GM23338 (cell line): Measurements from ENCODE around the gene TTC28. TPM values are rescaled to one million over a fixed set of nuclear protein-coding genes. Genes with fewer than 3 reads are reported as not detected.

Source experiments
- ATAC-seq: fragments of 200-7000 bp; cut with Tn5 transposase; 3 replicates; pipeline ENCODE4 v1.9.1; 2020
- DNase-seq: peaks from one replicate; pipeline ENCODE4 v3.0.0-alpha.2; 2015; ENCODE audit warnings: low spot score
- H2AFZ ChIP-seq: fragments of 200-600 bp; sonication (generic); 2 replicates; pipeline ENCODE4 v1.8.0; 2016; ENCODE audit warnings: antibody characterized with exemption, mild to moderate bottlenecking, moderate library complexity
- H3F3A ChIP-seq: fragments of 200-600 bp; sonication (generic); replicated peaks from 2 replicates; pipeline ENCODE4 v1.8.0; 2017; ENCODE audit warnings: antibody characterized with exemption, mixed run types, low read depth
- H3K27ac ChIP-seq: fragments of 200-600 bp; sonication (generic); 2 replicates; pipeline ENCODE4 v1.6.1; 2016; ENCODE audit warnings: low read depth
- H3K27me3 ChIP-seq: fragments of 200-600 bp; sonication (generic); 2 replicates; pipeline ENCODE4 v1.8.0; 2016; ENCODE audit warnings: mild to moderate bottlenecking, mixed run types, moderate library complexity; ENCODE audit not compliant: insufficient read depth
- H3K36me3 ChIP-seq: fragments of 200-600 bp; sonication (generic); 2 replicates; pipeline ENCODE4 v1.8.0; 2016; ENCODE audit warnings: mild to moderate bottlenecking; ENCODE audit not compliant: insufficient read depth
- H3K4me1 ChIP-seq: fragments of 200-600 bp; sonication (generic); 2 replicates; pipeline ENCODE4 v1.8.0; 2016; ENCODE audit warnings: mild to moderate bottlenecking, moderate library complexity; ENCODE audit not compliant: insufficient read depth
- H3K4me2 ChIP-seq: fragments of 200-600 bp; sonication (generic); 2 replicates; pipeline ENCODE4 v1.7.1; 2017; ENCODE audit warnings: mixed run types
- H3K4me3 ChIP-seq: fragments of 200-600 bp; sonication (generic); 2 replicates; pipeline ENCODE4 v1.6.1; 2016; ENCODE audit warnings: mixed run types
- H3K79me2 ChIP-seq: fragments of 200-600 bp; sonication (generic); replicated peaks from 2 replicates; pipeline ENCODE4 v1.8.0; 2017; ENCODE audit warnings: mild to moderate bottlenecking; ENCODE audit not compliant: insufficient read depth
- H3K9me2 ChIP-seq: fragments of 200-600 bp; sonication (generic); 2 replicates; pipeline ENCODE4 v1.8.0; 2017; ENCODE audit not compliant: insufficient read depth
- H4K20me1 ChIP-seq: fragments of 200-600 bp; sonication (generic); replicated peaks from 2 replicates; pipeline ENCODE4 v1.8.0; 2017; ENCODE audit warnings: mild to moderate bottlenecking; ENCODE audit not compliant: insufficient read depth
- H3K27ac Mint-ChIP-seq: 2 replicates; pipeline ENCODE4 v1.8.0; 2020; ENCODE audit warnings: inconsistent platforms, mild to moderate bottlenecking, moderate library complexity, mixed read lengths
- H3K27me3 Mint-ChIP-seq: 3 replicates; pipeline ENCODE4 v1.8.0; 2022; ENCODE audit warnings: low read depth, mild to moderate bottlenecking, moderate library complexity, mixed read lengths, inconsistent platforms; ENCODE audit not compliant: insufficient read depth, poor library complexity
- H3K36me3 Mint-ChIP-seq: 3 replicates; pipeline ENCODE4 v1.8.0; 2021; ENCODE audit warnings: low read depth, mild to moderate bottlenecking, inconsistent platforms, moderate library complexity, mixed read lengths
- H3K4me1 Mint-ChIP-seq: 3 replicates; pipeline ENCODE4 v1.8.0; 2020; ENCODE audit warnings: mild to moderate bottlenecking, inconsistent platforms, mixed read lengths
- H3K4me3 Mint-ChIP-seq: 3 replicates; pipeline ENCODE4 v1.8.0; 2021; ENCODE audit warnings: moderate library complexity, mild to moderate bottlenecking, inconsistent platforms, mixed read lengths
- H3K9me3 Mint-ChIP-seq: 3 replicates; pipeline ENCODE4 v1.8.0; 2020; ENCODE audit warnings: moderate library complexity, mild to moderate bottlenecking, inconsistent platforms, mixed read lengths
- CTCF ChIP-seq, 2 experiments: fragments of 200-600 bp in 1 of 2; sonication (generic) in 1 of 2; conservative IDR thresholded peaks; 2 replicates each; pipeline versions ENCODE4 v1.5.1 to v1.6.1; 2016 to 2017; ENCODE audit warnings: antibody characterized with exemption in 2 of 2, low read depth in 2 of 2, mild to moderate bottlenecking in 2 of 2, moderate library complexity in 1 of 2
- EZH2 ChIP-seq: fragments of 200-600 bp; sonication (generic); IDR thresholded peaks from one replicate; pipeline ENCODE4 v1.8.0; 2017; ENCODE audit warnings: antibody characterized with exemption, mild to moderate bottlenecking, low read depth; ENCODE audit not compliant: unreplicated experiment
- EZH2phosphoT487 ChIP-seq: fragments of 200-600 bp; sonication (generic); IDR thresholded peaks from one replicate; pipeline ENCODE4 v1.8.1; 2018; ENCODE audit warnings: antibody characterized with exemption; ENCODE audit not compliant: unreplicated experiment
- JUNB ChIP-seq: IDR thresholded peaks from one replicate; pipeline ENCODE4 v1.6.1; 2016; ENCODE audit warnings: antibody characterized with exemption; ENCODE audit not compliant: unreplicated experiment
- ZNF114 ChIP-seq: fragments of 250-450 bp; sonication (Bioruptor Pico); IDR thresholded peaks from 2 replicates; pipeline ENCODE4 v1.5.0; 2020; ENCODE audit warnings: mild to moderate bottlenecking, moderate library complexity
- ZNF462 ChIP-seq: fragments of 250-450 bp; sonication (Bioruptor Pico); IDR thresholded peaks from 2 replicates; pipeline ENCODE4 v1.5.0; 2020; ENCODE audit warnings: mild to moderate bottlenecking, moderate library complexity
- polyA plus RNA-seq: library from polyadenylated mRNA; unstranded; fragments of >200 nt; fragmentation: Nextera tagmentation; extraction: Ambion mirVana; gene quantifications from 2 replicates; pipeline ENCODE4 v1.2.1, GENCODE V29; 2016
- total RNA-seq: library from RNA; depleted of rRNA; stranded (reverse); fragments of >200 nt; shearing (Covaris generic); gene quantifications from 2 replicates; pipeline ENCODE4 v1.2.3, GENCODE V29; 2014

Gene TTC28
- total and polyA plus RNA-seq, 2 experiments from 2014 or later = 4.5 to 16.1 TPM

GRCh38 chr22:28442711-28443525 lies 236.7 kb downstream of the TTC28 start (continued):
- no peak for TF ChIP-seq ZNF462

DNA sequence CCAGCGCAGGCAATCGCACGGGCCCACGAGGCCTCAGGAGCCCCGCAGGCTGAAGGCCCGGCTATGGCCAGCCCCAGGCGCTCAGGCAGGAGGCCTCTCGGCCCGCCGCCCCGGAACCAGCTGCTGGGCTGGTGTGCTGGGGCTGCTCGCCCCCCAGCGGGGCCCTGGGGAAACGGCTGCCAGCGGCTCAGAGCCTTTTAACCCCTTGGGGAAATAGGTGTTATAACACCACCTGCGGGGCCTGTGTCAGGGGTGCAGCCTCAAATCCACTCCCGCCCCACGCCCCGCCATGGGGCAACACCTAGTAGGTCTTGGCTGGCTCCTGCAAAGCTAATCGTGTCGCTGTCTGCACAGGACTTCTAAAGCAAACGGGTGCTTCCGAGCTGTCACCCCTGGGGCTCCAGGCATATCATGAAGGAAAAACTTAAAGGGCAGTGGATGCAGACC lies 237.4 kb downstream of the TTC28 start:
- peak overlapping the region; percentile 64; the same call in 1 of the 2 replicates for H3K27ac ChIP-seq
- TF ChIP-seq ZNF462 (no peak), EZH2 (no peak), EZH2phosphoT487 (no peak), ZNF114 (CRISPR knock-in tag) (no peak), CTCF (conservative IDR thresholded peaks at IDR 0.05; ENCODE audit: low read depth in 2 of 2) (peak; percentile 68 to 82), JUNB (no peak)

More for the DNA sequence above, 237.4 kb downstream of the TTC28 start:
- no peaks in the 10 kb centered on the region for H3K27me3 ChIP-seq
- H2AFZ ChIP-seq = peak overlapping the region; percentile 90
- peak; percentile 93 for DNase-seq
- no peaks in the 10 kb centered on the region for H3K36me3 ChIP-seq
- Mint-ChIP-seq H3K27ac (peak overlapping the region; percentile 95), H3K4me1 (peaks cover 14% of the 10 kb centered on the region), H3K9me3 (no peaks in the 10 kb centered on the region), H3K27me3 (no peaks in the 10 kb centered on the region), H3K36me3 (no peaks in the 10 kb centered on the region), H3K4me3 (peak overlapping the region; percentile 91)
- no peaks in the 10 kb centered on the region for H3K9me2 ChIP-seq
- no peaks in the 10 kb centered on the region for H4K20me1 ChIP-seq
- no peaks in the 10 kb centered on the region for H3K79me2 ChIP-seq
- peak overlapping the region; percentile 91 for H3K4me2 ChIP-seq
- ATAC-seq = peak; percentile 92
- peak overlapping the region; percentile 71 for H3K4me3 ChIP-seq
- H3F3A ChIP-seq = no peaks in the 10 kb centered on the region
- H3K4me1 ChIP-seq = peaks cover 13% of the 10 kb centered on the region
